Ishikawa (cell line): ENCODE measurements around the gene RASGEF1C.

Experiments
- CEBPB ChIP-seq: IDR thresholded peaks from 2 replicates; pipeline ENCODE4 v1.6.1; 2012
- CREB1 ChIP-seq: IDR thresholded peaks from 2 replicates; pipeline ENCODE4 v1.6.1; 2012; ENCODE audit warnings: low read depth
- EP300 ChIP-seq: IDR thresholded peaks from 2 replicates; pipeline ENCODE4 v1.6.1; 2012; ENCODE audit warnings: borderline replicate concordance
- FOXM1 ChIP-seq: IDR thresholded peaks from 2 replicates; pipeline ENCODE4 v1.6.1; 2012; ENCODE audit warnings: low read depth, borderline replicate concordance
- NFIC ChIP-seq: IDR thresholded peaks from 2 replicates; pipeline ENCODE4 v1.6.1; 2012
- RAD21 ChIP-seq: IDR thresholded peaks from 2 replicates; pipeline ENCODE4 v1.6.1; 2012; ENCODE audit warnings: low read depth
- TAF1 ChIP-seq: IDR thresholded peaks from 2 replicates; pipeline ENCODE4 v1.6.1; 2012; ENCODE audit warnings: low read depth, mild to moderate bottlenecking
- TCF12 ChIP-seq: IDR thresholded peaks from 2 replicates; pipeline ENCODE4 v1.6.1; 2012; ENCODE audit warnings: low read depth
- TEAD4 ChIP-seq: IDR thresholded peaks from 2 replicates; pipeline ENCODE4 v1.6.1; 2012
- YY1 ChIP-seq: IDR thresholded peaks from 2 replicates; pipeline ENCODE4 v1.6.1; 2012; ENCODE audit warnings: low read depth
- ZBTB7A ChIP-seq: IDR thresholded peaks from 2 replicates; pipeline ENCODE4 v1.6.1; 2012; ENCODE audit warnings: low read depth
- TF ChIP-seq, protein P1 (sequence below): IDR thresholded peaks from 2 replicates; pipeline ENCODE4 v1.6.1; 2012
- TF ChIP-seq, protein P2 (sequence below): IDR thresholded peaks from 2 replicates; pipeline ENCODE4 v1.6.1; 2012; ENCODE audit warnings: low read depth, mild to moderate bottlenecking

DNA sequence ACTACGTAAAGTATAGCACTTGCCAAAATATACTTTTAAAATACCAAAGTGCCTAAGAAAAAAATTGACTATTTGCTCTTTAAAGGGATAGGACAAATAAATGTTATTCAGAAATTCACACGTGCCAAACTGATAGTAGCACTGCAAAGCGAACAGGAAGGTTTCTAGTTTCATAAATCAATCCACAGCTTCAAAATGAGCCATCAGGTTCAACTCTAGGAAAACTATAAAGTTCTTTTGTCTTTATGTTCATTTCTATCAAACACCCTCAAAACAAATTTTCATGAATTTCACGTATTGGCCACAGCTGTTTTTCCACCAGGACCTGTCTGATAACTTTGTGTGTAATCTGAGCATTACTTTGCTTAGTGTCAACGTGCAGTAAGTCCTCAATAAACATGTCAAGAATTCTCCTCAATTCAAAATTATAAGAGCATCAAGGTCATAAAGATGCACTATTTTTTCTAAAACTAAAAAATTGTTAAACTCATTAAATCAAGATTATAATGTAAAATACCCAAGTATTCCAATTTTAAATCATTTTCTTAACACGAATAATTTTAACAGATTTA lies 140.4 kb downstream of the RASGEF1C start:
- no peak for TF ChIP-seq EP300
- TF ChIP-seq, protein P1, sequence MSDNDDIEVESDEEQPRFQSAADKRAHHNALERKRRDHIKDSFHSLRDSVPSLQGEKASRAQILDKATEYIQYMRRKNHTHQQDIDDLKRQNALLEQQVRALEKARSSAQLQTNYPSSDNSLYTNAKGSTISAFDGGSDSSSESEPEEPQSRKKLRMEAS = no peak
- no peak for TF ChIP-seq RAD21
- no peak for TF ChIP-seq NFIC
- TF ChIP-seq YY1 = no peak
- TF ChIP-seq CEBPB = no peak
- TF ChIP-seq CREB1 = no peak
- no peak for TF ChIP-seq ZBTB7A
- TF ChIP-seq, protein P2, sequence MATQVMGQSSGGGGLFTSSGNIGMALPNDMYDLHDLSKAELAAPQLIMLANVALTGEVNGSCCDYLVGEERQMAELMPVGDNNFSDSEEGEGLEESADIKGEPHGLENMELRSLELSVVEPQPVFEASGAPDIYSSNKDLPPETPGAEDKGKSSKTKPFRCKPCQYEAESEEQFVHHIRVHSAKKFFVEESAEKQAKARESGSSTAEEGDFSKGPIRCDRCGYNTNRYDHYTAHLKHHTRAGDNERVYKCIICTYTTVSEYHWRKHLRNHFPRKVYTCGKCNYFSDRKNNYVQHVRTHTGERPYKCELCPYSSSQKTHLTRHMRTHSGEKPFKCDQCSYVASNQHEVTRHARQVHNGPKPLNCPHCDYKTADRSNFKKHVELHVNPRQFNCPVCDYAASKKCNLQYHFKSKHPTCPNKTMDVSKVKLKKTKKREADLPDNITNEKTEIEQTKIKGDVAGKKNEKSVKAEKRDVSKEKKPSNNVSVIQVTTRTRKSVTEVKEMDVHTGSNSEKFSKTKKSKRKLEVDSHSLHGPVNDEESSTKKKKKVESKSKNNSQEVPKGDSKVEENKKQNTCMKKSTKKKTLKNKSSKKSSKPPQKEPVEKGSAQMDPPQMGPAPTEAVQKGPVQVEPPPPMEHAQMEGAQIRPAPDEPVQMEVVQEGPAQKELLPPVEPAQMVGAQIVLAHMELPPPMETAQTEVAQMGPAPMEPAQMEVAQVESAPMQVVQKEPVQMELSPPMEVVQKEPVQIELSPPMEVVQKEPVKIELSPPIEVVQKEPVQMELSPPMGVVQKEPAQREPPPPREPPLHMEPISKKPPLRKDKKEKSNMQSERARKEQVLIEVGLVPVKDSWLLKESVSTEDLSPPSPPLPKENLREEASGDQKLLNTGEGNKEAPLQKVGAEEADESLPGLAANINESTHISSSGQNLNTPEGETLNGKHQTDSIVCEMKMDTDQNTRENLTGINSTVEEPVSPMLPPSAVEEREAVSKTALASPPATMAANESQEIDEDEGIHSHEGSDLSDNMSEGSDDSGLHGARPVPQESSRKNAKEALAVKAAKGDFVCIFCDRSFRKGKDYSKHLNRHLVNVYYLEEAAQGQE = no peak
- TF ChIP-seq TCF12 = no peak
- TF ChIP-seq TAF1 = no peak
- no peak for TF ChIP-seq TEAD4
- TF ChIP-seq FOXM1 = no peak
